HG02884 (cell line): Measurements from ENCODE around the gene CFAP58.

Experiments used
- ATAC-seq: cut with Tn5 transposase; IDR thresholded peaks from one replicate; pipeline ENCODE4 v1.9.1; 2021; ENCODE audit warnings: mild to moderate bottlenecking, moderate library complexity; ENCODE audit not compliant: unreplicated experiment

The CFAP58 gene

DNA sequence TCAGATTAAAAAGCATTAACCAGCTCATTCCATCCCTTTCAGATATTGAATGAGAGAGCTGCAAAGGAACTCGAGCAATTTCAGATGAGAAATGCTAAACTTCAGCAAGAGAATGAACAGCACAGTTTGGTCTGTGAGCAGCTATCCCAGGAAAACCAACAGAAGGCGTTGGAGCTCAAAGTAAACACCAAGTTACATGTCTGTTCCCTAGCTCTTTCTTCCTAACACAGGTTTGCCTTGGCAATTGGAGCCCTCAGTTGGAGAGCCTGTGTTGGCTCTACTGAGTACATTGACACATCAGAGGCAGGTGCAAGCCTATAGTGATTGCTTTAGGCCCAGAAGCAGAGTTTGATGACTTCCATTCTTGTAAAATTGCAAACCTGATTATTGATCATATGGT is 14.7 kb downstream of the CFAP58 start:
- no peak for ATAC-seq

DNA sequence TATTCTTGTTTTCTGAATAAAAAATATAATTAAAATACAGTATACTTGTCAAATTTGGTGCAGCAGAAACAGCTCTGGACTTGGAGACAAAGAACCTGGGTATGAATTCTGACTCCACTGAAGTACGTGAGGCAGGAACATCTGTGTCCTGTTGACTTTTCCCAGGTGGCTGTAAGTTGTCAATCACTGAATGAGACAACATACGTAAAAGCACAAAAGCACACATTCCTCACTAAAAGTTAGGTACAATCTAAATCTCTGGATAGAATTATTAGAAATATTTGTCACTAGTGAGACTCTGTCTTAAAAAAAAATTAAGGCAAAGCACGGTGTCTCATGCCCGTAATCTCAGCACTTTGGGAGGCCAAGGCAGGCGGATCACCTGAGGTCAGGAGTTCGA is 18.1 kb downstream of the CFAP58 start:
- ATAC-seq = no peak

DNA sequence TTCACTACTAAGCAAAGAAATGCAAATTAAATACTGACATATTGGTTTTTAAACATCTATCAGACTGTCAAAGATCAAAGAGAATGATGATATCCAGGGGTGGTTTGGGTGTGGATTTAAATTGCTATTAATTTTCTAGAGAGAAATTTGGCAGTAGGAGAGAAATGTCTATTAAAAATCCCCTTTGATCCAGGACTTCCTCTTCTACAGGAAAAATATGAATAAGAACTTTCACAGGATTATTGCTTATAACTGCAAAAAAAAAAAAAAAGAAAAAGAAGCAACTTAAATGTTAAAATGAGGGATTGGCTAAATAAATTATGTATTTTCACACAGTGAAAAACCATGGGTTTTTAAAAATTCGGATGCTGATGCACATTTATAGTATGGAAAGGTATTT is 21.0 kb downstream of the CFAP58 start:
- ATAC-seq = no peak

DNA sequence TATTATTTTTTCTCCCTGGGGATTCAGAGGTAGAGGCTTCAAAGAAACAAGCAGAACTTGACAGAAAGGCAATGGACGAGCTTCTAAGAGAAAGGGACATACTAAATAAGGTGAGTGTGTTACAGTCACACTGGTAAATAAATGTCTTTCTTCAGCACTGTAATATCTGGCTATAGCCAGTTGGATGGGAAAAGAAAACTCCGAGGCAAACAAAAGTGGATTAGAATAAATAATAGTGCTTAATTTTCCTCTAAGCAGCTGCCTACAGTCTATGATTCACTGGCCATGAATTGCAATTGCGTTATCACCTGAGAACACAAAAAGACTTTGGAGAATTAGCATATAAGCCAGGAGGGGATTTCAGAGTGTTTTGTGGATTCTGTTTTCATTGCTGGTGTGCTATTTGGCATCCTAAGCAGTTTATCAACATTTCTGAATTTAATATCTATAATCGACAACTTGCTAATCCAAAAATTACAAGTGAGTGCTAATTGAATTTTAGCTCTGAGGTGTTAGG is 23.2 kb downstream of the CFAP58 start:
- no peak for ATAC-seq

DNA sequence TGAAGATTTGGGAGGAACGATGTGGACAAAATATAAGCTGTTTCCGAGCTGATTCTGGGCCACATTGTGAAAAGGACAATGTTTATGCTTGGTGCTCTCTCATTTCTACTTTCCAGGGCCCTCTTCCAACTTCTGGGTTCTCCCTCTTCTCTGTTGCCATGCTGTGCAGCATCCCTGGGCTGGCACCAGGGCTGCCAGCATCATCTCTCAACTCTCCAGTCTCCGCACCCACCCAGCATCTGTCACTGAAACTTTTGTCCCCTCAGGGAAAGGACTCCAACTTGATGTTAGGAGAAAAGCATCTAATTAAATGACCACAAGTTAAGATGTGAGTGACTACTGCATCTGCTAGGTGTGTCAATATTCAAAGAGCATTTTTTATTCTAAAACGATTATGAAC is 26.7 kb downstream of the CFAP58 start:
- no peak for ATAC-seq

DNA sequence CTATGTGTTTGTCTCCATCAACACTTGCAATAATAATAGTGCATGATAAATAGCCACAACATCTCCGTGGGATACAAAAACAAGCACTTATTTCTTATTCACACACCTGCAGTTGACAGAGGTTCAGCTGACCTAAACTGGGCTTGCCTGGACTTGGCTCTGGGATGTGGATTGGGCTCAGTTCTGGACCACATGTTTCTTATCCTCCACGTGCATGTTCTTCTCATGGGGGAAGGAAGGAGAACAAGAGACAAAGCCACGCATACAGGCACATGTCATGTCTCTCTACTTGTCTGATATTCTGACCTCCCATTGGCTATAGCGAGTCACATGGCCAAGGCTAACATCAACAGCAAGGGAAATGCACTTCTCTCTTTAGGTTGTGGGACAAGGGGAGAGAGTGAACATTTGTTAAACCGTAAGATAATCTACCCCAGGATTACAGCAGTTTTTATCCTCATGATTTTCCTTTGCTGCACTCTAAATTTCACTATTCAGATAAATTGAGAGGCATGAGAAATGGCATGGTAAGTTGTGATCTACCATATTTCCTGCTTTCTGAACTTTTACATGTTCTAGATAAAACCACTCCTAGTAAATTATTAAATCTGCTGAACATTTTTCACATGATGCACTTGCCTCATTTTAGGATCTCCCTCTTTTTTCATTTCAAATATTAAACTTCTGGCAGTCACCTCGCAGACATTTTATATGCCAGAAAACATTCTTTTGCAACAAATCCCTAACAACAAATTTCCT is 33.7 kb downstream of the CFAP58 start:
- ATAC-seq = no peak

DNA sequence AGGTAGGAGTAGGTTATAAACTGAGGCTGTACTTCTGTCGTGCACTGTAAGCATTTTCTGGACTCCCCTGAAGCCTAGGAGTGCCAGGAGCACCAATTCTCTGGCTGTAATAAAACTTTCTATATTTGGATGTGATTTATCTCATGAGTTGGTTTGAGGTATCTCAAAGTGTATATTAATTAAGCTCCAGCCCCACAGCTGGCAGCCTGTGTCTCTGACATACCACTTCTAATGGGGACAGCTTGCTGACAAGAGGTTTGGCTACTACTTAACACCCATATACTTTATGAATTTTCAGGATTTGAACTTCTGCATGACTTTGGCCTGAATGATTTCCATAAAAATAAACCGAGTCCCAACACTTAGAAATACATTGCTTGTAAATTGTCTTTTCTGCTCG is 35.2 kb downstream of the CFAP58 start:
- no peak for ATAC-seq

DNA sequence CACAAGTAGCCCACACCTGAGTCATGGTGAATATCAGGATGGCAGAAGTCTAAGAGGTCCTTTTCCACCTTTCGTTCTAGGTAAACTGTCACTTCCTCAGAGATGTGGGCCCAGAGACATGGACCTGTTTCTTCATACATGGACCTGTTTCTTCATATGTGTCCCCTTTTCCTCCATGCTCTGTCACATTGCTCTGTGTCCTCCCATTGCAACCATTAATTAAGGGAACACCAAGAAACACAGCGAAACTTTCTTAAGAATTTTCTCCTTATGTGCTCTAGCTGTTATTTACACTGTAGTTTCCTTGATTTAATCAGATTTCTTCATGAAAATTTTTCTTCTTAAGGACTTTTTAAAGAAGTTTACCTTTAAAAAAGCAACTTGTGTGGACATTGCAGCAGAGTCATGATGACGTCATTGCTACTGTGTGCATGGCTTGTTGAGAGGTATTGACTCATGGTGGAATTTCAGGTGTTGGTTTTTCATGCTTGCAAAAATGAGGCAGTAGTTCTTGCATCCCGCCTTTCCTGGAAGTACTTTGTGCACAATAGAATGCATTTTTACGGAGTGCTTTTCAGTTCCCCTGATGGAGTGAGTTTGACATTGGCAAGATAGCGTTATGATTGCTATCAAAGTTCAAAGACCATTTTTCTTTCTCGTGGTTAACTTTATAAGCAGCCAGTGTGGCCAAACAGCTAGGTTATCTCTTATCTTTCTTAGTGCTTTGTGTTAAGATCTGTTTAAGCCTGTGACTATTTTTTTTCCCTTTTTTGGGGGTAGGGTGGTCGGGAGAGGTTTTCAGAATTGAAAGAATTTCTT is 37.7 kb downstream of the CFAP58 start:
- no peak for ATAC-seq

DNA sequence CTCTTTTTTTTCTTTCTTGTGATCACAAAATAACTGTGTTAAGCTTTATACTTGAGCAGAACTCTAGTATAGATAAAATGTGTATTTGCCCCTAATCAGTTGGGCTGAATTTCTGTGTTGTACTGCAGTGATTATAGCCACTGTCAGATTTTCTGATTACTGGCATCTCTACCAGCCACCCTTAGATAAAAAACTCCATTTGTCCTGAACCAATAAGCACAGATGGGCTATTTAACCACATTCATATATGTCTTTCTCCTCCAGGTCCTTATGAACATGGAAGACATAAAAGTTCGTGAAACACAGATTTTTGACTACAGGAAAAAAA is 38.3 kb downstream of the CFAP58 start:
- ATAC-seq = no peak

DNA sequence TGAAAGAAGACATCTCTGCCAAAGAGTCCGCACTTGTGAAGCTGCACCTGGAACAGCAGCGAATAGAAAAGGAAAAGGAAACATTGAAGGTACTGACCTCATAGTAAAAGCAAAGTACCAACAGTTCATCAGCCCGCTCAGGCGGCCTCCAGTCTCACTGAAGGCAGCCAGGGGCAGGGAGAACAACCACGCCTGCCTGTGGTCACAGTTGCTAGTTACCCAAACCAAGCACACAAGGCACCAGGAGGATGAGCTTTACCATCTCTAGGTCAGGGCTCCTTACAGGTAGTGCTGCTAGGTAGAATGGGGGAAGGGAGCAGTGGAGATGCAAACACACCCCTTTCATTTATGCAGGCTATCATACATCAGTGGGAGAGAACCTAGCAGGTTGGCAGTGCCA is 39.8 kb downstream of the CFAP58 start:
- ATAC-seq = no peak

DNA sequence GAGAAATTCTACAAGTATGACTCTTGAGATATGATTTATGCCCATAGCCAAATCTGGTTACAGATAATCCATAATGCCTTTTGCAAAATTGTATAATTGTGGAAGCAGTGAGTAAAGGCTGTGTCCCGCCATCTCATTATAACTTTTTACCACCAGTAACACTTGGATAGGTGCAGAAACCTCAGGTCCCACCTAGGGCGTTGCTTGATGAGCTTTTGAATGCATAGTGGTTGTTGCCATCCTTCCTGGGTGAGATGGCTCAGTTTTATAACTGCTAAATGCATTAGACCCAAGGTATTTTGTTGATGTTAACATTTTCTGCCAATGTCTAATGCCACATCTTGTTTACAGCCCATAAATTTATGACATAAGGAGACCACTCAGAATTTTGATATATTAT is 42.9 kb downstream of the CFAP58 start:
- ATAC-seq = no peak

DNA sequence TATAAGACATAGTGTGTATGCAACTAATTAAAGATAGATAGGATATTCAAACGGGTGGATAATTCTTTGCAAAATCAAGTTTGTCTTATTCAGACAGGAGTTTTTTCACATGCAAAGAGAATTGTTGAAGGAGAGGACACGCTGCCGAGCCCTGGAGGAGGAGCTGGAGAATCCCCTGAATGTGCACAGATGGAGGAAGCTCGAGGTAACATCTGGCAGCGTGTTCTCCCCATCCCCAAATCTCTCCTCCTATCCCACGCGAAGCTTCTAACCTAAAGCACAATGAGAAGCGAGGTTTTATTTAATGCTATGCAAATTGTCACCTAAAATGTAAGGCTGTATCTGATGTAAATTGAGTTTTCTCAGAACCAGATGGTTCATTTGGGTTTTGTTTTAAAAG is 50.0 kb downstream of the CFAP58 start:
- no peak for ATAC-seq

DNA sequence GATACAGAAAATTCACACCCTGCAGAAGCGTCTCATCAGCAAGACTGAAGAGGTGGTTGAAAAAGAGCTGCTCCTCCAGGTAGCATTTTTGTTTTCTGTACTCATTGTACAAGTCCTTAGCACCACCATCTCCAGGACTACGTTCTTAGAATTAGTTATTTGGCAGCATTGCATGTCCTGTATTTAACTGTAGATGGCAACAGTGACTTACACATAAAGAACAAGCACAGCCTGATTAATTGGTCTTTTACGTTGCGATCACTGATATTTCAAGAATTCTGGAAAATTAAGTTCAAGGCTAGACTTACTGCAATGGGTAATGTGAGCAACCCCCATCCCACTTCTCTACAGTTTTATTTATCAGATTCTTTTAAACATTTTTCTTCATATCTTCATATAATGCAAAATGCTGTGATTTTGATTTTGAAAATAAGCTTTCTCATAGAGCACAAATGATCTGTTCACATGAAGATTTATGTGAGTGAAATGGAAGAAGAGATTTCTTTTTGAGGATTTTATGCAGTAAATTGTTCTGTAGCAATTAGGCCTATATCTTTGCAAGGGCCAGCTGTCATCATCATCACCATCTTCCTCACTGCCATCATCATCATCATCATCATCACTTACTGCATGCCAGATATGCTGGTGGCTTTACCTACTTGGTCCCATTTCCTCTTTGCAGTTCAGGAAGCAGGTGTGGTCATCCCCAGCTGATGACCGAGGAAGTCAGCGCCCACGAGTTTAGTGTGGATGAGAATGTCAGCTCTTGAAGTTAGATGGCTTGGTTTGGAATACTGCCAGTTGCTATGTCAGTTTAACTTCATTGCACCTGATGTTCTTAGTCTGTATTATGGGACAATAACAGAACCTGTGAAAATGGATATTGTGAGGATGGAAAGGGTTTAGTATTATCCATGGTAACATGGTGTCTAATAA is 53.4 kb downstream of the CFAP58 start:
- no peak for ATAC-seq

DNA sequence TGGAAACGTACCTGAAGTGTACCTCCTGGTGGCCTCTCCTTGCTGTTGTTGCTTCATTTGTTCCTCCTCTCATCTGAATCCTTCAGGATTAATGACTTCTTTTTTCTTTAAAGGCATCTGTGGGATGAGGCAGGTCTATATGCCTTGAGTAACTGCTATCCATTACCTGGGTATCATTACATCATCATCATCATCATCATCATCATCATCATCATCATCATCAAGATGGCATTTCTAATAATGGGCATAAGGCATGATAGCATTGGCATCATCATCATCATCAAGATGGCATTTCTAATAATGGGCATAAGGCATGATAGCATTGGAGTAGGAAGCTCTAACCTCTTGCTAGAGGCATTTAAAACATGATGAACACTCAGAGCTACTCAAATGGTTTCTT is 59.9 kb downstream of the CFAP58 start:
- no peak for ATAC-seq

DNA sequence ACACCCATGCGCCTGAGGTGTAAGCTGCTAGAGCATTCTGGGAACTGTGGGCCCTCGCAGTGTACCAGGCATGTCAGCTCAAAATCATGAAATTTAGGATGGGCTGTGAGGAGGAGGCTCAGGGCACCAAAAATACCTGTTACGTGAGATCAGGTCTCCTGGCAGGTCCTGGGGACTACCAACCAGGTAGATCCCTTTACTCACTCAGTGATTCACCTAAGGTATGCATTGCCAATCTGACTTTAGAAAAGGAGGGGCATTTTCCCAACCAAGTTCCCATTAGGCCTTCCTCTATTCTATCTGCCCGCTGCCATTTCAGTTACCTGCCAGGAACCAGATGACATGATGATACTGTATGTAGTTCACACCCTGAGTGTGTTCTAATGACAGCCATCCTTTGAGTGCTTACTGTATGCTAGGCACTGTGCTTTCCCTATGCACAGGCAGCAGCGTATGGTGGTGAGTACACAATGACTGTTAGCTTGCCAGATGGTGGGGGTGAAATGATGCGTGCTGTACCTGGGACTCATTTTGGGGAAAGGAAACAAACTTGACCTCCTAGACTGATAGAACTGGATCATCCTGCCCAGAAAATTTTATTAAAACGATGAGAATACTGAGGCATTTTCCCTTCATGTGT is 62.0 kb downstream of the CFAP58 start:
- ATAC-seq = no peak

DNA sequence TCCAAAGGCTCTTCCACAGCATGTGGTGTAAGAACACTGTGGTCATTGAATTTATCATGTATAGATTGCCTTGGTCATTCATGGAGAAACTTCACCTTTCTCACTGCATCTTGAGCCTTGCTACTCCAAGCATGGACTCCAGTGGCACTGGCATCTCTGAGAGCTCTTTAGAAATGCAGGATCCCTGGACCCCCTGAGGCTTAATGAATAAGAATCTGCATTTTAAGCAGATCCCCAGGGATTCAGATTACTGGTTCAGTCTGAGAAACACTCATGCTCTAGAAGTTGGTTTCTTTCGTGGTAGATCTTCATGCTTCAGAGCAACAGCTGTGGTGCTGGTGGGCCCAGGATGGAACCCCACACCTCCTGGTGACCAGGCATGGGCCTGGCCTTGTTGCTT is 63.2 kb downstream of the CFAP58 start:
- no peak for ATAC-seq

DNA sequence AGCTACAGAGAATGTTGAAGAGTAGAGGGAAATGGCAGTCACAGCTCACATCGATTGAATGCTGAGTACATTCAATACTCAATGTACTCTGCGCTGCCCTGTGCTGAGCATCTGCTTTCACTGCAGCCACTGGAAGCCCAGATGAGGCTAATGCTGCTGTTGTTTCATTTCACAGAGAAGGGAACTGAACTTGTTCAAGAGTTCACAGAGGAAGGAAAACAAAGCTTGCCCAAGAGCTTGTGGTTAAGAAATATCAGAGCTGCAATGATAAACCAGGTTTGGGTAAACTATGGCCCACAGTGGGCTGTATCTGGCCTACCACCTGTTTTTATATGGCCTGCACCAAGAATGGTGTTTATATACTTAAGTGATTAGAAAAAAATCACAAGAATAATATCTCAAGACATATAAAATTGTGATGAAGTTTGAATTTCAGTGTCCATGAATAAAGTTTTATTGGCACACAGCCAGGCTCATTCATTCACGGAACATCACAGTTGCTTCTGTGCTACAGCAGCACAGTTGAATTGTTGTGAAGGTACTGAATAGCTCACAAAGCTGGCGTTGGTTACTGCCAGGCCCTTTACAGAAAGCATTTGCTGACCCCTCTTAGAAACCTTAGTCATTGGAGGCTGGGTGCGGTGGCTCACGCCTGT is 64.1 kb downstream of the CFAP58 start:
- ATAC-seq = no peak

DNA sequence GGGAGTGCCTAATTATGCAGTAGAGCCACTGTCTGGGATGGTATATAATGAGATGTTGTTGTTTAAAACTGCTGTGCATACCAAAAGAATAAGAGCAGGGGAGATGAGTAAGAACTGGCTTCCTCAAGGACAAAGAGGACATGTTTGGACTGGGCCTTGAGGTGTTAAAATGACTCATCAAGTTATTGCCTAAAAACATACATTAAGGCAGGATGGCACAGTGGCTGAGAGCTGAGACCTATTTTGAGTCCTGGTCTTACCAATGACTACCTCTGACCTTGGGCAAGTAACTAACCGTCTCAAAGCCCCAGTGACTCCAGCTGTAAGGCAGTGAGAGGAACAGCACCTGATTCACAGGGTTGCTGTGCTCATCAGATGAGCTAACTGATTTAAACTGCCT is 71.1 kb downstream of the CFAP58 start:
- ATAC-seq = peak; percentile 92

DNA sequence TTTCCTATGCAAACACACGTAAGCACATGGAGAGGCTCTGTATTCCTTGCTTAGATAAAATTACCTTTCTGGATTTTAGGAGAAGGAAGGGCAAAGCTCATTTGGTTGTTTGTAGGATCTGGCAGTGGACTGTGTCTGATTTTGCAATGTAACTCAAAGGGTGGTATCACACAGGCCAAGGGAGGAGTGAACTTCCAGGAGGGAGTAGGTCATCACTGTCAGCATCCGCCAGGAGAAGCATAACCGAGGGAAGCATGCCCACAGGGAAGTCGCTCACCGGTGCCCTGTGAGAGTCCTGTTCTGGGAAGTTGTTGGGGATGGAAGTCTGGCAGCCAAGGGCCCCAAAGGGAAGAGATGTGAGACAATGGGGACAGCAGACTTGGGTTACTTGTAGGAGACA is 74.4 kb downstream of the CFAP58 start:
- no peak for ATAC-seq

DNA sequence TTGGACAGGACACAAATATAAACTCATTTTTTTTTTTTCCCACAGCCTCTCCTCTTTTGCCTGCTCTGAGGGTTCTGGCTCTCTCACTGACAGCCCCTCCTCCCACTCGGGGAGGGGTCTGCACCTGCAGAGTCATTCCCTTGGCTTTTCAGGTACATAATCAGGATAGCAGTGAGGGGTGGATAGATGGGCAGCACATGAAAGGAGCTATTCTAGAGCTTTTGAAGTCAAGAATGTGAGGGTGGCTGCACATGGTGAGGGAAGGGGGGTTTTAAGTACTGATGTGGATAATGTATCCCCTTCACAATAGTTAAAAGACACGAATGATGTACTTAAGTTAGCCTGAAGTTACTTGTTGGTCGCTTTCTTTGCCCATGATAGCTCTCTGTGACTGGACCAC is 76.2 kb downstream of the CFAP58 start:
- ATAC-seq = no peak
